Testis (tissue), 3 donors: ENCODE results near the gene ZNF839. TPM values are rescaled to one million over a fixed set of nuclear protein-coding genes. Genes with fewer than 3 reads are reported as not detected.
"Not testable (repeated sequence)": the region's sequence is repeated elsewhere in the genome, so short reads cannot be mapped to it uniquely, and the experiment has no call there.

Source experiments
- DNase-seq: peaks from one replicate; pipeline ENCODE4 v3.0.0-alpha.2; 2019
- H3K27ac ChIP-seq, 2 donors: fragments of 200-600 bp; sonication (generic); one replicate each; pipeline ENCODE4 v1.5.1; 2019
- H3K27me3 ChIP-seq: fragments of 200-600 bp; sonication (generic); one replicate; pipeline ENCODE4 v1.5.1; 2019
- H3K36me3 ChIP-seq: fragments of 200-600 bp; sonication (generic); one replicate; pipeline ENCODE4 v1.5.1; 2017; ENCODE audit warnings: low read depth; ENCODE audit errors: missing control alignments
- H3K4me1 ChIP-seq: fragments of 200-600 bp; sonication (generic); one replicate; pipeline ENCODE4 v1.5.1; 2019
- H3K4me3 ChIP-seq, 2 donors: fragments of 200-600 bp; sonication (generic); one replicate each; pipeline ENCODE4 v1.5.1; 2017 to 2019
- H3K9me3 ChIP-seq: fragments of 200-600 bp; sonication (generic); one replicate; pipeline ENCODE4 v1.5.1; 2017
- CTCF ChIP-seq, 3 experiments: fragments of 450-650 bp in 2 of 3; fragments of 200-600 bp in 1 of 3; sonication (generic) in 1 of 3; IDR thresholded peaks; one replicate each; pipeline ENCODE4 v1.5.1; 2016 to 2019; ENCODE audit warnings: antibody characterized with exemption in 3 of 3, mild to moderate bottlenecking in 2 of 3, moderate library complexity in 1 of 3
- POLR2A ChIP-seq: fragments of 450-650 bp; IDR thresholded peaks from one replicate; pipeline ENCODE4 v1.6.1; 2017; ENCODE audit warnings: antibody characterized with exemption, mild to moderate bottlenecking, moderate library complexity
- WGBS, 2 donors: methylation state at CpG; one replicate each; pipeline ENCODE4 v1.1.5; 2018; 5-methylcytosine and 5-hydroxymethylcytosine counted together
- intact Hi-C: fragments of 100-400 bp; cut with DNase I; formaldehyde crosslinking; loops from one replicate; pipeline ENCODE4 v1.15.1; 2023; ENCODE audit warnings: low total_unique reads
- polyA plus RNA-seq: library from polyadenylated mRNA; stranded (reverse); fragments of 350-450 nt; fragmentation: Illumina TruSeq; extraction: RNeasy Lipid Tissue Mini Kit (QIAGEN cat#74804); gene quantifications from one replicate; pipeline ENCODE4 v1.2.3, GENCODE V29; 2014; ENCODE audit warnings: low read depth, low replicate concordance; ENCODE audit not compliant: insufficient read depth
- total RNA-seq, 2 donors: library from RNA; depleted of rRNA; stranded (reverse); fragments of >200 nt; gene quantifications; one replicate each; pipeline ENCODE4 v1.2.3, GENCODE V29; 2016

The ZNF839 gene
- total and polyA plus RNA-seq, 3 donors from 2014 or later: 41.4 to 59.0 (median 55.4) TPM

GRCh38 chr14:102293781-102294180 is 25.8 kb upstream of the ZNF839 start:
- H3K27me3 ChIP-seq: no peaks in the 10 kb centered on the region
- no peak for TF ChIP-seq CTCF (IDR thresholded peaks at IDR 0.05)
- no peak for TF ChIP-seq POLR2A
- intact Hi-C loops: no loop called here
- no peak overlapping the region for H3K4me3 ChIP-seq
- H3K27ac ChIP-seq: peak overlapping the region in 1 of 2 donors; percentile 88
- DNase-seq: no peak
- H3K4me1 ChIP-seq: peaks cover 6% of the 10 kb centered on the region
- H3K9me3 ChIP-seq: no peaks in the 10 kb centered on the region
- no peaks in the 10 kb centered on the region for H3K36me3 ChIP-seq
- 83 to 87% methylated on average over 6 of the region's 6 CpGs for WGBS, 2 donors

GRCh38 chr14:102295270-102295669 is 24.3 kb upstream of the ZNF839 start:
- Histone ChIP-seq H3K27ac (peak overlapping the region; percentile 78 to 88), H3K4me1 (peaks cover 9% of the 10 kb centered on the region), H3K4me3 (no peak overlapping the region), H3K36me3 (no peaks in the 10 kb centered on the region), H3K9me3 (no peaks in the 10 kb centered on the region), H3K27me3 (no peaks in the 10 kb centered on the region)
- intact Hi-C loops: no loop called here
- 33 to 54% methylated on average over 3 of the region's 3 CpGs for WGBS, 2 donors
- TF ChIP-seq POLR2A: no peak
- peak in 2 of 3 experiments; percentile 1 to 19 for TF ChIP-seq CTCF (IDR thresholded peaks at IDR 0.05)
- no peak for DNase-seq

- 90% methylated on average over 16 to 33 of the region's 33 CpGs for WGBS, 2 donors
- peaks cover 9% of the 10 kb centered on the region for H3K4me1 ChIP-seq
- intact Hi-C loops: no loop called here
- TF ChIP-seq CTCF (IDR thresholded peaks at IDR 0.05): no peak
- no peak for TF ChIP-seq POLR2A
- DNase-seq: no peak
- no peak overlapping the region for H3K27ac ChIP-seq
- no peaks in the 10 kb centered on the region for H3K27me3 ChIP-seq
- no peaks in the 10 kb centered on the region for H3K36me3 ChIP-seq
- no peaks in the 10 kb centered on the region for H3K9me3 ChIP-seq
- no peak overlapping the region for H3K4me3 ChIP-seq
These were observed 21.9 kb upstream of the ZNF839 start for GRCh38 chr14:102297436-102298170.

- H3K27me3 ChIP-seq, DNase-seq, intact Hi-C loops, H3K36me3 ChIP-seq, H3K27ac ChIP-seq, H3K4me1 ChIP-seq, H3K4me3 ChIP-seq, H3K9me3 ChIP-seq: not testable (repeated sequence)
- 91 to 92% methylated on average over 12 of the region's 12 CpGs for WGBS, 2 donors
These were observed 21.1 kb upstream of the ZNF839 start for GRCh38 chr14:102298303-102299070.

GRCh38 chr14:102303664-102304063 is 15.9 kb upstream of the ZNF839 start:
- DNase-seq: no peak
- peaks cover 3% of the 10 kb centered on the region for H3K4me1 ChIP-seq
- H3K36me3 ChIP-seq: no peaks in the 10 kb centered on the region
- TF ChIP-seq CTCF (IDR thresholded peaks at IDR 0.05): no peak
- TF ChIP-seq POLR2A: no peak
- 63 to 75% methylated on average over 3 of the region's 3 CpGs for WGBS, 2 donors
- intact Hi-C loops: no loop called here
- H3K27me3 ChIP-seq: no peaks in the 10 kb centered on the region
- no peak overlapping the region for H3K4me3 ChIP-seq
- peak overlapping the region; percentile 76 to 84 for H3K27ac ChIP-seq
- H3K9me3 ChIP-seq: no peaks in the 10 kb centered on the region
